ENCODE results near the gene TARBP1.
"Not testable (repeated sequence)": the region's sequence is repeated elsewhere in the genome, so short reads cannot be mapped to it uniquely, and the experiment has no call there.

TARBP1 gene

GRCh38 chr1:234430691-234431090, 48.3 kb downstream of the TARBP1 start:
- DNase-seq: no peak

GRCh38 chr1:234429434-234429806, 49.6 kb downstream of the TARBP1 start:
- no peak for DNase-seq

- no peak for DNase-seq
These were observed 50.9 kb downstream of the TARBP1 start for GRCh38 chr1:234427950-234428646.

- no peak for DNase-seq
These were observed 65.0 kb downstream of the TARBP1 start for GRCh38 chr1:234413990-234414389.

- DNase-seq: no peak
These were observed 65.5 kb downstream of the TARBP1 start for GRCh38 chr1:234413485-234413884.

GRCh38 chr1:234412830-234413229, 66.1 kb downstream of the TARBP1 start:
- DNase-seq: no peak

GRCh38 chr1:234409328-234409727, 69.7 kb downstream of the TARBP1 start:
- no peak for DNase-seq

GRCh38 chr1:234408757-234409156, 70.2 kb downstream of the TARBP1 start:
- peak; percentile 80 for DNase-seq

GRCh38 chr1:234406871-234407270, 72.1 kb downstream of the TARBP1 start:
- DNase-seq: no peak

GRCh38 chr1:234405676-234406075, 73.3 kb downstream of the TARBP1 start:
- no peak for DNase-seq

GRCh38 chr1:234402939-234403338, 76.0 kb downstream of the TARBP1 start:
- DNase-seq: no peak

GRCh38 chr1:234401658-234402057, 77.3 kb downstream of the TARBP1 start:
- no peak for DNase-seq

- DNase-seq: no peak
These were observed 78.2 kb downstream of the TARBP1 start for GRCh38 chr1:234400773-234401172.

- not testable (repeated sequence) for DNase-seq
These were observed 79.5 kb downstream of the TARBP1 start for GRCh38 chr1:234399515-234399914.

- no peak for DNase-seq
These were observed 80.1 kb downstream of the TARBP1 start for GRCh38 chr1:234398849-234399381.

- DNase-seq: no peak
These were observed 81.2 kb downstream of the TARBP1 start for GRCh38 chr1:234397732-234398131.

GRCh38 chr1:234396871-234397270, 82.1 kb downstream of the TARBP1 start:
- DNase-seq: no peak

- no peak for DNase-seq
These were observed 82.9 kb downstream of the TARBP1 start for GRCh38 chr1:234396092-234396491.

- no peak for DNase-seq
These were observed 83.7 kb downstream of the TARBP1 start for GRCh38 chr1:234395297-234395696.

GRCh38 chr1:234393190-234393589, 85.8 kb downstream of the TARBP1 start:
- no peak for DNase-seq

- DNase-seq: no peak
These were observed 90.9 kb downstream of the TARBP1 start for GRCh38 chr1:234388094-234388493.

GRCh38 chr1:234386122-234386521, 92.9 kb downstream of the TARBP1 start:
- no peak for DNase-seq

- no peak for DNase-seq
These were observed 97.1 kb downstream of the TARBP1 start for GRCh38 chr1:234381699-234382555.

GRCh38 chr1:234379591-234380109, 99.3 kb downstream of the TARBP1 start:
- DNase-seq: not testable (repeated sequence)

Measured in stimulated activated CD4-positive, alpha-beta T cell treated with anti-CD3 and anti-CD28 coated beads, Interleukin-1b, Interleukin-23, amount 100 ng/mL, for 48 hours (primary cell).